ENCODE results near the gene SPTLC2.
A peak's percentile ranks its signal among the peaks of the same experiment; 100 is the strongest.

Gene SPTLC2

GRCh38 chr14:77491056-77491455 lies 125.4 kb downstream of the SPTLC2 start:
- no peak for DNase-seq
- no peak overlapping the region for H3K27ac Mint-ChIP-seq
- no peaks in the 10 kb centered on the region for H3K36me3 Mint-ChIP-seq (ENCODE audit: insufficient read depth)
- H3K4me3 Mint-ChIP-seq = no peak overlapping the region
- no peaks in the 10 kb centered on the region for H3K9me3 Mint-ChIP-seq
- no peaks in the 10 kb centered on the region for H3K4me1 Mint-ChIP-seq (ENCODE audit: low read depth in 2 of 2)
- ATAC-seq (replicated peaks) = no peak
- peaks cover 11 to 14% of the 10 kb centered on the region in 2 donors for H3K27me3 Mint-ChIP-seq

- no peaks in the 10 kb centered on the region for H3K36me3 Mint-ChIP-seq (ENCODE audit: insufficient read depth)
- no peaks in the 10 kb centered on the region for H3K4me1 Mint-ChIP-seq (ENCODE audit: low read depth in 2 of 2)
- no peak for ATAC-seq (replicated peaks)
- DNase-seq = no peak
- no peak overlapping the region for H3K27ac Mint-ChIP-seq
- peaks cover 6 to 8% of the 10 kb centered on the region in 2 donors for H3K27me3 Mint-ChIP-seq
- no peaks in the 10 kb centered on the region for H3K9me3 Mint-ChIP-seq
- no peak overlapping the region for H3K4me3 Mint-ChIP-seq
These were observed 126.0 kb downstream of the SPTLC2 start for GRCh38 chr14:77490347-77490986.

GRCh38 chr14:77489041-77489440 lies 127.4 kb downstream of the SPTLC2 start:
- H3K9me3 Mint-ChIP-seq = no peaks in the 10 kb centered on the region
- no peaks in the 10 kb centered on the region for H3K27me3 Mint-ChIP-seq
- no peak for ATAC-seq (replicated peaks)
- no peak overlapping the region for H3K4me3 Mint-ChIP-seq
- H3K36me3 Mint-ChIP-seq (ENCODE audit: insufficient read depth) = no peaks in the 10 kb centered on the region
- H3K27ac Mint-ChIP-seq = peak overlapping the region in 1 of 2 donors; percentile 68
- DNase-seq = no peak
- H3K4me1 Mint-ChIP-seq (ENCODE audit: low read depth in 2 of 2) = no peaks in the 10 kb centered on the region

GRCh38 chr14:77488558-77488957 lies 127.9 kb downstream of the SPTLC2 start:
- Mint-ChIP-seq H3K4me3 (no peak overlapping the region), H3K4me1 (ENCODE audit: low read depth in 2 of 2) (no peaks in the 10 kb centered on the region), H3K27ac (no peak overlapping the region), H3K27me3 (no peaks in the 10 kb centered on the region), H3K36me3 (ENCODE audit: insufficient read depth) (no peaks in the 10 kb centered on the region), H3K9me3 (no peaks in the 10 kb centered on the region)
- ATAC-seq (replicated peaks) (no peak), DNase-seq (no peak)

GRCh38 chr14:77485901-77486678 lies 130.3 kb downstream of the SPTLC2 start:
- no peaks in the 10 kb centered on the region for H3K9me3 Mint-ChIP-seq
- DNase-seq (no peak), ATAC-seq (replicated peaks) (no peak)
- H3K36me3 Mint-ChIP-seq (ENCODE audit: insufficient read depth) = no peaks in the 10 kb centered on the region
- no peaks in the 10 kb centered on the region for H3K4me1 Mint-ChIP-seq (ENCODE audit: low read depth in 2 of 2)
- no peaks in the 10 kb centered on the region for H3K27me3 Mint-ChIP-seq
- no peak overlapping the region for H3K27ac Mint-ChIP-seq
- H3K4me3 Mint-ChIP-seq = no peak overlapping the region

GRCh38 chr14:77485256-77485655 lies 131.2 kb downstream of the SPTLC2 start:
- Mint-ChIP-seq H3K4me3 (no peak overlapping the region), H3K27ac (no peak overlapping the region), H3K36me3 (ENCODE audit: insufficient read depth) (peaks cover 1% of the 10 kb centered on the region), H3K4me1 (ENCODE audit: low read depth in 2 of 2) (no peaks in the 10 kb centered on the region), H3K9me3 (no peaks in the 10 kb centered on the region), H3K27me3 (no peaks in the 10 kb centered on the region)
- no peak for DNase-seq
- no peak for ATAC-seq (replicated peaks)

GRCh38 chr14:77482422-77482821 lies 134.0 kb downstream of the SPTLC2 start:
- H3K4me3 Mint-ChIP-seq = no peak overlapping the region
- H3K27ac Mint-ChIP-seq = no peak overlapping the region
- ATAC-seq (replicated peaks) = no peak
- DNase-seq = no peak
- H3K36me3 Mint-ChIP-seq (ENCODE audit: insufficient read depth) = peaks cover 4% of the 10 kb centered on the region
- H3K27me3 Mint-ChIP-seq = no peaks in the 10 kb centered on the region
- H3K4me1 Mint-ChIP-seq (ENCODE audit: low read depth in 2 of 2) = no peaks in the 10 kb centered on the region
- H3K9me3 Mint-ChIP-seq = no peaks in the 10 kb centered on the region

GRCh38 chr14:77478796-77479195 lies 137.6 kb downstream of the SPTLC2 start:
- Mint-ChIP-seq H3K4me3 (no peak overlapping the region), H3K4me1 (ENCODE audit: low read depth in 2 of 2) (no peaks in the 10 kb centered on the region), H3K36me3 (ENCODE audit: insufficient read depth) (peaks cover 4% of the 10 kb centered on the region), H3K9me3 (no peaks in the 10 kb centered on the region), H3K27ac (no peak overlapping the region), H3K27me3 (peaks cover 0 to 11% of the 10 kb centered on the region in 2 donors)
- DNase-seq (no peak), ATAC-seq (replicated peaks) (no peak)

GRCh38 chr14:77478029-77478428 lies 138.4 kb downstream of the SPTLC2 start:
- H3K4me1 Mint-ChIP-seq (ENCODE audit: low read depth in 2 of 2) = no peaks in the 10 kb centered on the region
- peaks cover 4% of the 10 kb centered on the region for H3K36me3 Mint-ChIP-seq (ENCODE audit: insufficient read depth)
- H3K27ac Mint-ChIP-seq = no peak overlapping the region
- peaks cover 0 to 11% of the 10 kb centered on the region in 2 donors for H3K27me3 Mint-ChIP-seq
- no peak for DNase-seq
- no peak overlapping the region for H3K4me3 Mint-ChIP-seq
- ATAC-seq (replicated peaks) = no peak
- H3K9me3 Mint-ChIP-seq = no peaks in the 10 kb centered on the region

- Mint-ChIP-seq H3K9me3 (no peaks in the 10 kb centered on the region), H3K27ac (no peak overlapping the region), H3K4me1 (ENCODE audit: low read depth in 2 of 2) (no peaks in the 10 kb centered on the region), H3K36me3 (ENCODE audit: insufficient read depth) (peaks cover 4% of the 10 kb centered on the region), H3K27me3 (peaks cover 0 to 11% of the 10 kb centered on the region in 2 donors), H3K4me3 (no peak overlapping the region)
- no peak for DNase-seq
- no peak for ATAC-seq (replicated peaks)
These were observed 140.9 kb downstream of the SPTLC2 start for GRCh38 chr14:77475432-77476115.

- DNase-seq (no peak), ATAC-seq (replicated peaks) (no peak)
- no peaks in the 10 kb centered on the region for H3K4me1 Mint-ChIP-seq (ENCODE audit: low read depth in 2 of 2)
- no peak overlapping the region for H3K4me3 Mint-ChIP-seq
- H3K36me3 Mint-ChIP-seq (ENCODE audit: insufficient read depth) = peaks cover 2% of the 10 kb centered on the region
- H3K27me3 Mint-ChIP-seq = peaks cover 0 to 11% of the 10 kb centered on the region in 2 donors
- no peaks in the 10 kb centered on the region for H3K9me3 Mint-ChIP-seq
- H3K27ac Mint-ChIP-seq = peak overlapping the region in 1 of 2 donors; percentile 16
These were observed 141.8 kb downstream of the SPTLC2 start for GRCh38 chr14:77474479-77475177.

- Mint-ChIP-seq H3K27me3 (peaks cover 0 to 11% of the 10 kb centered on the region in 2 donors), H3K4me3 (no peak overlapping the region), H3K9me3 (no peaks in the 10 kb centered on the region), H3K4me1 (ENCODE audit: low read depth in 2 of 2) (no peaks in the 10 kb centered on the region), H3K27ac (peak overlapping the region in 1 of 2 donors; percentile 16), H3K36me3 (ENCODE audit: insufficient read depth) (peaks cover 9% of the 10 kb centered on the region)
- ATAC-seq (replicated peaks) = no peak
- no peak for DNase-seq
These were observed 142.5 kb downstream of the SPTLC2 start for GRCh38 chr14:77473921-77474320.

- H3K36me3 Mint-ChIP-seq (ENCODE audit: insufficient read depth) = peaks cover 45% of the 10 kb centered on the region
- H3K9me3 Mint-ChIP-seq = no peaks in the 10 kb centered on the region
- DNase-seq (no peak), ATAC-seq (replicated peaks) (no peak)
- H3K27ac Mint-ChIP-seq = no peak overlapping the region
- H3K27me3 Mint-ChIP-seq = peaks cover 0 to 9% of the 10 kb centered on the region in 2 donors
- H3K4me3 Mint-ChIP-seq = no peak overlapping the region
- no peaks in the 10 kb centered on the region for H3K4me1 Mint-ChIP-seq (ENCODE audit: low read depth in 2 of 2)
These were observed 146.1 kb downstream of the SPTLC2 start for GRCh38 chr14:77470224-77470870.

Measured in effector memory CD8-positive, alpha-beta T cell (primary cell).